ENCODE results near the gene IL26. TPM values are rescaled to one million over a fixed set of nuclear protein-coding genes. Genes with fewer than 3 reads are reported as not detected.

IL26 gene
- total RNA-seq, 3 donors from 2014 or later (not counting 1 experiment from before 2014, with no cell fraction given) = not detected

DNA sequence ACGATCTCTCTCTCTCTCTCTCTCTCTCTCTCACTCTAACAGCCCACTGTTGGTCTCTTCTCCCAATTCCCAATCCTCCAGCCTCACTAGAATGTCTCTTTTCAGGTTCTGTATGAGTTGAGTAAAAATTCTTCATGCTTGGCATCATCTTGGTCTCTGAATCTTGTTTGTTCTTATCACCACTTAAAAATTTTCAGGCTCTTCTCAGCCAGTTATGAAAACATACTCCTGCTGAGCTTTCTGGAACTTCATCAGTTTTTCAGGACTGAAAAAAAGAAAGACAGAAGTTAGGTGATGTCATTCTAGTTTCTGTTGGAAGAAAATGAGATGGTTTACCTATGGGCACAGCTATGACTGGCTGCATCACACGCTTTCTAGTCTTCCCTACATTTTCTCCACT is 39.2 kb upstream of the IL26 start:
- ATAC-seq (no peak), DNase-seq (no peak)
- no peak overlapping the region for H3K4me3 Mint-ChIP-seq
- Histone ChIP-seq H3K9me3 (ENCODE audit: control insufficient read depth, insufficient read depth, low read length) (no peaks in the 10 kb centered on the region), H3K4me3 (ENCODE audit: low read length) (no peak overlapping the region), H3K27ac (ENCODE audit: low read length) (no peak overlapping the region), H3K4me1 (ENCODE audit: control insufficient read depth, insufficient read depth, low read length) (no peaks in the 10 kb centered on the region), H3K27me3 (ENCODE audit: control insufficient read depth, insufficient read depth, low read length) (peaks cover 5% of the 10 kb centered on the region), H3K36me3 (ENCODE audit: control insufficient read depth, insufficient read depth, low read length) (no peaks in the 10 kb centered on the region)
- no peaks in the 10 kb centered on the region for H3K36me3 Mint-ChIP-seq
- TF ChIP-seq, protein P1, sequence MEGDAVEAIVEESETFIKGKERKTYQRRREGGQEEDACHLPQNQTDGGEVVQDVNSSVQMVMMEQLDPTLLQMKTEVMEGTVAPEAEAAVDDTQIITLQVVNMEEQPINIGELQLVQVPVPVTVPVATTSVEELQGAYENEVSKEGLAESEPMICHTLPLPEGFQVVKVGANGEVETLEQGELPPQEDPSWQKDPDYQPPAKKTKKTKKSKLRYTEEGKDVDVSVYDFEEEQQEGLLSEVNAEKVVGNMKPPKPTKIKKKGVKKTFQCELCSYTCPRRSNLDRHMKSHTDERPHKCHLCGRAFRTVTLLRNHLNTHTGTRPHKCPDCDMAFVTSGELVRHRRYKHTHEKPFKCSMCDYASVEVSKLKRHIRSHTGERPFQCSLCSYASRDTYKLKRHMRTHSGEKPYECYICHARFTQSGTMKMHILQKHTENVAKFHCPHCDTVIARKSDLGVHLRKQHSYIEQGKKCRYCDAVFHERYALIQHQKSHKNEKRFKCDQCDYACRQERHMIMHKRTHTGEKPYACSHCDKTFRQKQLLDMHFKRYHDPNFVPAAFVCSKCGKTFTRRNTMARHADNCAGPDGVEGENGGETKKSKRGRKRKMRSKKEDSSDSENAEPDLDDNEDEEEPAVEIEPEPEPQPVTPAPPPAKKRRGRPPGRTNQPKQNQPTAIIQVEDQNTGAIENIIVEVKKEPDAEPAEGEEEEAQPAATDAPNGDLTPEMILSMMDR (IDR thresholded peaks at IDR 0.05) = no peak
- H3K27me3 Mint-ChIP-seq (ENCODE audit: low read depth in 2 of 2) = peaks cover 9 to 41% of the 10 kb centered on the region in 2 donors
- H3K4me1 Mint-ChIP-seq = peaks cover 0 to under 1% of the 10 kb centered on the region in 2 donors
- WGBS (ENCODE audit: insufficient coverage) = 100% methylated on average over 1 of the region's 2 CpGs
- H3K27ac Mint-ChIP-seq = no peak overlapping the region
- intact Hi-C loops (cut with micrococcal nuclease) = no loop called here
- no peaks in the 10 kb centered on the region for H3K9me3 Mint-ChIP-seq

DNA sequence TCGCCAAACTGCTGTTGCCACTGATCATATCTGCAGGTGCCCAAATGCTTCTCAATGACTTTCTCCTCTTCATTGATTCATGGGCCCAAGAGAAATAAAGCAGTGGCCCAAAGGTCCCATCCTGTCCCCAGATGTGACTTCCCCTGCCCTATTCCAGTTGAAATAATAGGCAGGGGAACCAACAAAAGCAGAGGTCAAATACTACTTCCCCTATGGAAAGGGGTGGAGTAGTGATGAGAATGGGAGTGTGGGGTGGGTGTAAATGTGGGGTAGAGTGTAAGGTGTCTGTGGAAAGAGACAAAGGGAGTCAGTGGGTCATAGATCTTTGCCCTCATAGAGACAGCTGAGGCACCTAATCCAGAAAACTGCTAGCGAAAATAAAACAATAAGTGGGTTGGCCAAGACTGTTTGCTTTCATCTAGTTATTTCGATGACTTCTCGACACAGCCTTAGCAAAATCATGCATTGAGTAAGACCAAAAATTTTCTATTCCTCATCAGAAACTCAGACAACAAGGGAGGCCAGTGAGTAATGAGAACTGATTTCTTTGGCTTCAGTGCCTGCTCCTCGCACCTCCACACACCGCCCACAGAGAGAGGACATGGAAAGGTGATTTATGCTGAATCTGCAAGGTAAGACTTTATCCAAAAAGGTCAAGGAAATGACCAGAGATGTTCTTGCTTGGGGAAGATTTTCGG is 38.7 kb upstream of the IL26 start:
- Histone ChIP-seq H3K9me3 (ENCODE audit: control insufficient read depth, insufficient read depth, low read length) (no peaks in the 10 kb centered on the region), H3K36me3 (ENCODE audit: control insufficient read depth, insufficient read depth, low read length) (no peaks in the 10 kb centered on the region), H3K4me3 (ENCODE audit: low read length) (no peak overlapping the region), H3K27me3 (ENCODE audit: control insufficient read depth, insufficient read depth, low read length) (peaks cover 5% of the 10 kb centered on the region), H3K4me1 (ENCODE audit: control insufficient read depth, insufficient read depth, low read length) (no peaks in the 10 kb centered on the region), H3K27ac (ENCODE audit: low read length) (no peak overlapping the region)
- Mint-ChIP-seq H3K4me1 (peaks cover 5 to 6% of the 10 kb centered on the region in 2 donors), H3K27ac (no peak overlapping the region), H3K4me3 (no peak overlapping the region), H3K9me3 (no peaks in the 10 kb centered on the region), H3K36me3 (no peaks in the 10 kb centered on the region), H3K27me3 (ENCODE audit: low read depth in 2 of 2) (peaks cover 9 to 41% of the 10 kb centered on the region in 2 donors)
- DNase-seq (no peak), ATAC-seq (no peak)
- TF ChIP-seq, protein P1 (IDR thresholded peaks at IDR 0.05) = no peak
- intact Hi-C loops (cut with micrococcal nuclease) = no loop called here
- 91% methylated on average over 4 of the region's 7 CpGs for WGBS (ENCODE audit: insufficient coverage)

- Mint-ChIP-seq H3K27ac (no peak overlapping the region), H3K4me1 (peaks cover 8% of the 10 kb centered on the region in 2 donors), H3K9me3 (no peaks in the 10 kb centered on the region), H3K4me3 (no peak overlapping the region), H3K27me3 (ENCODE audit: low read depth in 2 of 2) (peaks cover 14 to 41% of the 10 kb centered on the region in 2 donors), H3K36me3 (no peaks in the 10 kb centered on the region)
- WGBS (ENCODE audit: insufficient coverage) = 100% methylated on average over 1 of the region's 1 CpG
- Histone ChIP-seq H3K27me3 (ENCODE audit: control insufficient read depth, insufficient read depth, low read length) (peaks cover 8% of the 10 kb centered on the region), H3K36me3 (ENCODE audit: control insufficient read depth, insufficient read depth, low read length) (no peaks in the 10 kb centered on the region), H3K4me3 (ENCODE audit: low read length) (no peak overlapping the region), H3K4me1 (ENCODE audit: control insufficient read depth, insufficient read depth, low read length) (no peaks in the 10 kb centered on the region), H3K9me3 (ENCODE audit: control insufficient read depth, insufficient read depth, low read length) (no peaks in the 10 kb centered on the region), H3K27ac (ENCODE audit: low read length) (no peak overlapping the region)
- intact Hi-C loops (cut with micrococcal nuclease) = no loop called here
- DNase-seq (no peak), ATAC-seq (no peak)
- TF ChIP-seq, protein P1 (IDR thresholded peaks at IDR 0.05) = no peak
Observed at GRCh38 chr12:68263366-68263765, 37.8 kb upstream of the IL26 start.

- no peaks in the 10 kb centered on the region for H3K9me3 ChIP-seq (ENCODE audit: control insufficient read depth, insufficient read depth, low read length)
- H3K27me3 ChIP-seq (ENCODE audit: control insufficient read depth, insufficient read depth, low read length) = peaks cover 8% of the 10 kb centered on the region
- Mint-ChIP-seq H3K27me3 (ENCODE audit: low read depth in 2 of 2) (peaks cover 21 to 48% of the 10 kb centered on the region in 2 donors), H3K36me3 (no peaks in the 10 kb centered on the region), H3K4me1 (peaks cover 8% of the 10 kb centered on the region in 2 donors), H3K27ac (no peak overlapping the region), H3K9me3 (no peaks in the 10 kb centered on the region), H3K4me3 (no peak overlapping the region)
- no peak overlapping the region for H3K27ac ChIP-seq (ENCODE audit: low read length)
- H3K36me3 ChIP-seq (ENCODE audit: control insufficient read depth, insufficient read depth, low read length) = no peaks in the 10 kb centered on the region
- no peak for ATAC-seq
- H3K4me1 ChIP-seq (ENCODE audit: control insufficient read depth, insufficient read depth, low read length) = no peaks in the 10 kb centered on the region
- H3K4me3 ChIP-seq (ENCODE audit: low read length) = no peak overlapping the region
- intact Hi-C loops (cut with micrococcal nuclease) = no loop called here
- DNase-seq = no peak
- TF ChIP-seq, protein P1 (IDR thresholded peaks at IDR 0.05) = no peak
Observed at GRCh38 chr12:68261896-68262295, 36.3 kb upstream of the IL26 start.

All from natural killer cell (primary cell).